Lung (tissue), 12 donors: ENCODE results near the gene CSGALNACT2. TPM values are rescaled to one million over a fixed set of nuclear protein-coding genes. Genes with fewer than 3 reads are reported as not detected.

ENCODE experiments used
- ATAC-seq: fragments of 200-7000 bp; cut with Tn5 transposase; one replicate; pipeline ENCODE4 v1.9.1; 2020; ENCODE audit warnings: moderate number of reproducible peaks; ENCODE audit not compliant: insufficient read depth, low FRiP score
- DNase-seq, 3 donors: peaks; one replicate each; pipeline ENCODE4 v3.0.0-alpha.2; 2013 to 2017
- H3K27ac ChIP-seq, 2 donors: one replicate each; pipeline ENCODE4 v1.5.1; 2013; ENCODE audit warnings: mild to moderate bottlenecking in 2 of 2, moderate library complexity in 2 of 2, control low read depth in 1 of 2, inconsistent platforms in 1 of 2, low read depth in 1 of 2, low read length in 1 of 2
- H3K27me3 ChIP-seq, 3 donors: one replicate each; pipeline ENCODE4 v1.5.1; 2013; ENCODE audit warnings: low read length in 2 of 3; ENCODE audit not compliant: control insufficient read depth in 3 of 3, insufficient read depth in 3 of 3
- H3K36me3 ChIP-seq, 4 donors: one replicate each; pipeline ENCODE4 v1.5.1; 2013; ENCODE audit warnings: low read length in 4 of 4, mild to moderate bottlenecking in 1 of 4, moderate library complexity in 1 of 4; ENCODE audit not compliant: control insufficient read depth in 4 of 4, insufficient read depth in 4 of 4
- H3K4me1 ChIP-seq, 5 donors: one replicate each; pipeline ENCODE4 v1.5.1; 2013; ENCODE audit warnings: low read length in 5 of 5, mild to moderate bottlenecking in 2 of 5, moderate library complexity in 1 of 5; ENCODE audit not compliant: control insufficient read depth in 5 of 5, insufficient read depth in 5 of 5
- H3K4me3 ChIP-seq: one replicate; pipeline ENCODE4 v1.5.1; 2013; ENCODE audit warnings: mild to moderate bottlenecking, control low read depth, moderate library complexity
- H3K9ac ChIP-seq, 2 donors: one replicate each; pipeline ENCODE4 v1.5.1; 2013; ENCODE audit warnings: low read length in 2 of 2, control low read depth in 1 of 2; ENCODE audit not compliant: insufficient read depth in 1 of 2
- H3K9me3 ChIP-seq, 4 donors: one replicate each; pipeline ENCODE4 v1.5.1; 2013; ENCODE audit warnings: low read length in 3 of 4, mild to moderate bottlenecking in 1 of 4, moderate library complexity in 1 of 4; ENCODE audit not compliant: control insufficient read depth in 4 of 4, insufficient read depth in 3 of 4
- CTCF ChIP-seq: IDR thresholded peaks from 2 replicates; pipeline ENCODE4 v1.5.1; 2012; ENCODE audit warnings: mild to moderate bottlenecking; ENCODE audit errors: control extremely low read depth, extremely low read depth
- WGBS, 2 donors: extraction: QIAGEN DNeasy Blood & Tissue Kit; methylation state at CpG; one replicate each; pipeline ENCODE4 v1.1.7; 2013; 5-methylcytosine and 5-hydroxymethylcytosine counted together
- polyA plus RNA-seq, 2 donors: library from polyadenylated mRNA; stranded (reverse); fragments of 200-250 nt; gene quantifications; one replicate each; pipeline ENCODE4 v1.2.1, GENCODE V29; 2013
- total RNA-seq, 2 donors: library from RNA; depleted of rRNA in 1 of 2; stranded (reverse); fragments of >200 nt in 1 of 2; gene quantifications; one replicate each; pipeline ENCODE4 v1.2.1, GENCODE V29; 2014 to 2021
- donor health status: control.
- donor health status: control.
- donor health status: Bipolar disorder and iron deficiency.
- donor health status: healthy.
- donor health status: DM: yes; HTN: yes; CAD: no.

Gene CSGALNACT2
- total and polyA plus RNA-seq, 4 donors: 9.8 to 48.4 (median 33.3) TPM

DNA sequence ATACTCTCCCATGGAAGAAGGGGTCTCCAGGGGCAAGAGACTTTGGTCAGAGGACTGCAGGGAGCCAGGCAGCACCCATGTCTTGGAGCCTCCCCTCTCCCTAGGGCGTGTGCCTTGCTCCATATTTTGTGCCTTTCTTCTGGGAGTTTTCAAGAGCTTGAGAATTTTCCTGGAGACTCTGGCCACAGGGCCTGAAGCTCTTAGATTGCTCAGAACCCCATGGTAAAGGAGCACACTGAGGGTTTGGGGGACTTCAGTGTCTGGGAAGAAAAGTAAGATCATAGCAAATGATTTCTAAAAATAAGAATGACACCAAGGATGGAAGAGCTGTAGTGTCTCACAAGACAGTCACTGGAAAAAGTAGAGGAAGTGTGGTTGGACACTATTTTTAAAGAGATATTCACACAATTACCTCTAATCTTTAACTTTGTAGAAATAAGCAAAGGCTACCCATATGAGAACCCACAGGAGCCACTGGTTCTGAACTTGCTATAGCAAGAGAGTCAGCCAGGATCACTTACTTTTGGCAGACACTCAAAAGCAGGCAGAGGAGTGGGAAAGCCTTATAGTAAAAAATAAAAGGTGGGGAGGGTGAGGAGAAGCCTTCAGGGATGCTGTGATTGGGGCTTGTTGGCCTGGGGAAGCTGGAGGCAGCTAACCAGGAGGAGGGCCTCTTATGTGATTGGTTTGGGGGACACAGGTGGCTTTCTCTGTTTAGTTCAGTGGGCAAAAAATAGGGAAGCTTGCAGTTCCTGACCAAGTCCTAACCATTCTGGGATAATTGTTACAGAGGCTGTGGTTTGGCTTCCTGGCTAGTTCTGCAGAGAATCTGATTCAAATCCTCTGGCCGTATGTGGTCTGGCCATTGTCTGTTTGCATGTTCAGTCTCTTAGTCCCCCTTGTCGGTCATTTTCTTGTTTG, 5.1 kb upstream of the CSGALNACT2 start:
- no peaks in the 10 kb centered on the region for H3K36me3 ChIP-seq
- H3K9me3 ChIP-seq: peaks cover 0 to 2% (median 0%) of the 10 kb centered on the region in 4 donors
- ATAC-seq: no peak
- no peak overlapping the region for H3K4me3 ChIP-seq
- H3K4me1 ChIP-seq: peaks cover 0 to 20% (median 3%) of the 10 kb centered on the region in 5 donors
- H3K9ac ChIP-seq: no peak overlapping the region
- TF ChIP-seq CTCF: no peak
- no peak overlapping the region for H3K27ac ChIP-seq
- no peak for DNase-seq
- H3K27me3 ChIP-seq: no peaks in the 10 kb centered on the region
- 72 to 76% methylated on average over 3 of the region's 3 CpGs for WGBS, 2 donors

GRCh38 chr10:43134126-43134905, 3.9 kb upstream of the CSGALNACT2 start:
- no peaks in the 10 kb centered on the region for H3K27me3 ChIP-seq
- no peaks in the 10 kb centered on the region for H3K36me3 ChIP-seq
- no peak overlapping the region for H3K9ac ChIP-seq
- H3K4me1 ChIP-seq: peaks cover 0 to 18% (median 2%) of the 10 kb centered on the region in 5 donors
- peaks cover 0 to 2% (median 0%) of the 10 kb centered on the region in 4 donors for H3K9me3 ChIP-seq
- H3K4me3 ChIP-seq: no peak overlapping the region
- ATAC-seq (no peak), DNase-seq (no peak)
- no peak for TF ChIP-seq CTCF
- WGBS, 2 donors: 88 to 90% methylated on average over 5 of the region's 5 CpGs
- H3K27ac ChIP-seq: no peak overlapping the region

DNA sequence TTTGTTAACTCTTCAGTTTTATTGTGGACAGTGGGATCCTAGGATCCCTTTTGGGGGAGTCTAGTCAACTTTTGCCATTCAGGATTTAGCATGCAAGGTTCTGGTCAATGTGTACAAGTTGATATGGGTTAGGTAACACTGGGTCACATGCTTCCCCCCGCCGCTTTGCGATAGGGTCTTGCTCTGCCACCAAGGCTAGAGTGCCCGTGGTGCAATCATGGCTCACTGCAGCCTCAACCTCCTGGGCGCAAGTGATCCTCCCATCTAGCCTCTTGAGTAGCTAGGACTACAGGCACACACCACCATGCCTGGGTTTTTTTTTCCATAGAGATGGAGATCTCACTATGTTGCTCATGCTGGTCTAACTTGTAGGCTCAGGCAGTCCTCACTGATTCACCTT, 3.2 kb upstream of the CSGALNACT2 start:
- H3K4me1 ChIP-seq: peaks cover 0 to 25% (median 4%) of the 10 kb centered on the region in 5 donors
- H3K36me3 ChIP-seq: no peaks in the 10 kb centered on the region
- peaks cover 0 to 2% (median 0%) of the 10 kb centered on the region in 4 donors for H3K9me3 ChIP-seq
- no peak for TF ChIP-seq CTCF
- H3K27me3 ChIP-seq: no peaks in the 10 kb centered on the region
- 68 to 86% methylated on average over 5 of the region's 5 CpGs for WGBS, 2 donors
- H3K9ac ChIP-seq: no peak overlapping the region
- DNase-seq (no peak), ATAC-seq (no peak)
- no peak overlapping the region for H3K4me3 ChIP-seq
- H3K27ac ChIP-seq: no peak overlapping the region
